ENCODE data around the gene SNAP47.
A peak's percentile ranks its signal among the peaks of the same experiment; 100 is the strongest.

SNAP47 gene

GRCh38 chr1:227726318-227726717 is 8.9 kb upstream of the SNAP47 start:
- peaks cover 6% of the 10 kb centered on the region; the same call in 1 of the 2 replicates for H3F3A ChIP-seq (ENCODE audit: insufficient read depth)
- H3K4me2 ChIP-seq (ENCODE audit: low read depth, low read length, poor library complexity, severe bottlenecking) = no peak overlapping the region
- H3K27me3 ChIP-seq (ENCODE audit: low read length) = no peaks in the 10 kb centered on the region
- H2AFZ ChIP-seq (ENCODE audit: low read depth, low read length, severe bottlenecking) = no peak overlapping the region
- H3K9ac ChIP-seq (ENCODE audit: low read length) = no peak overlapping the region
- no peaks in the 10 kb centered on the region for H3K9me2 ChIP-seq (replicated peaks; ENCODE audit: insufficient read depth, low read length)
- TF ChIP-seq CTCF (IDR thresholded peaks at IDR 0.05; ENCODE audit: insufficient read depth, low read length, poor library complexity, severe bottlenecking) = no peak
- TF ChIP-seq EZH2phosphoT487 (conservative IDR thresholded peaks at IDR 0.05; ENCODE audit: low read length) = no peak
- H3K27ac ChIP-seq (ENCODE audit: low read depth, low read length) = no peak overlapping the region
- no peaks in the 10 kb centered on the region for H3K36me3 ChIP-seq (ENCODE audit: low read length)
- peaks cover 5% of the 10 kb centered on the region; the same call in 1 of the 2 replicates for H3K9me3 ChIP-seq (ENCODE audit: insufficient read depth, low read length)
- H3K79me2 ChIP-seq (ENCODE audit: insufficient read depth, low read length) = no peaks in the 10 kb centered on the region
- H4K20me1 ChIP-seq (ENCODE audit: low read depth, low read length) = no peaks in the 10 kb centered on the region
- H3K4me3 ChIP-seq (ENCODE audit: insufficient read depth, low read length, poor library complexity, severe bottlenecking) = no peak overlapping the region

- H3K27ac ChIP-seq (ENCODE audit: low read depth, low read length) = no peak overlapping the region
- H3F3A ChIP-seq (ENCODE audit: insufficient read depth) = peaks cover 6% of the 10 kb centered on the region; the same call in 1 of the 2 replicates
- no peak overlapping the region for H3K9ac ChIP-seq (ENCODE audit: low read length)
- H3K4me3 ChIP-seq (ENCODE audit: insufficient read depth, low read length, poor library complexity, severe bottlenecking) = no peak overlapping the region
- H3K4me2 ChIP-seq (ENCODE audit: low read depth, low read length, poor library complexity, severe bottlenecking) = no peak overlapping the region
- TF ChIP-seq CTCF (IDR thresholded peaks at IDR 0.05; ENCODE audit: insufficient read depth, low read length, poor library complexity, severe bottlenecking) = no peak
- TF ChIP-seq EZH2phosphoT487 (conservative IDR thresholded peaks at IDR 0.05; ENCODE audit: low read length) = no peak
- no peaks in the 10 kb centered on the region for H3K36me3 ChIP-seq (ENCODE audit: low read length)
- H2AFZ ChIP-seq (ENCODE audit: low read depth, low read length, severe bottlenecking) = no peak overlapping the region
- no peaks in the 10 kb centered on the region for H4K20me1 ChIP-seq (ENCODE audit: low read depth, low read length)
- no peaks in the 10 kb centered on the region for H3K79me2 ChIP-seq (ENCODE audit: insufficient read depth, low read length)
- H3K9me3 ChIP-seq (ENCODE audit: insufficient read depth, low read length) = peaks cover 5% of the 10 kb centered on the region; the same call in 1 of the 2 replicates
- no peaks in the 10 kb centered on the region for H3K27me3 ChIP-seq (ENCODE audit: low read length)
- no peaks in the 10 kb centered on the region for H3K9me2 ChIP-seq (replicated peaks; ENCODE audit: insufficient read depth, low read length)
Measured at GRCh38 chr1:227726924-227727599, 8.2 kb upstream of the SNAP47 start.

GRCh38 chr1:227728059-227728891 is 7.0 kb upstream of the SNAP47 start:
- H3K4me3 ChIP-seq (ENCODE audit: insufficient read depth, low read length, poor library complexity, severe bottlenecking) = peak overlapping the region; percentile 56
- no peaks in the 10 kb centered on the region for H3K79me2 ChIP-seq (ENCODE audit: insufficient read depth, low read length)
- no peaks in the 10 kb centered on the region for H3K9me2 ChIP-seq (replicated peaks; ENCODE audit: insufficient read depth, low read length)
- TF ChIP-seq CTCF (IDR thresholded peaks at IDR 0.05; ENCODE audit: insufficient read depth, low read length, poor library complexity, severe bottlenecking) (no peak), EZH2phosphoT487 (conservative IDR thresholded peaks at IDR 0.05; ENCODE audit: low read length) (no peak)
- H3K36me3 ChIP-seq (ENCODE audit: low read length) = no peaks in the 10 kb centered on the region
- H3F3A ChIP-seq (ENCODE audit: insufficient read depth) = peaks cover 6% of the 10 kb centered on the region; the same call in 1 of the 2 replicates
- H4K20me1 ChIP-seq (ENCODE audit: low read depth, low read length) = no peaks in the 10 kb centered on the region
- H3K27ac ChIP-seq (ENCODE audit: low read depth, low read length) = no peak overlapping the region
- no peaks in the 10 kb centered on the region for H3K27me3 ChIP-seq (ENCODE audit: low read length)
- H3K9me3 ChIP-seq (ENCODE audit: insufficient read depth, low read length) = peaks cover 4% of the 10 kb centered on the region; the same call in 1 of the 2 replicates
- H3K9ac ChIP-seq (ENCODE audit: low read length) = peak overlapping the region; percentile 66
- no peak overlapping the region for H2AFZ ChIP-seq (ENCODE audit: low read depth, low read length, severe bottlenecking)
- H3K4me2 ChIP-seq (ENCODE audit: low read depth, low read length, poor library complexity, severe bottlenecking) = peak overlapping the region; percentile 79
